Upper lobe of left lung (tissue), 6 donors: ENCODE measurements around the gene PDE11A. TPM values are rescaled to one million over a fixed set of nuclear protein-coding genes. Genes with fewer than 3 reads are reported as not detected.

Source experiments
- ATAC-seq, 2 donors: fragments of 200-7000 bp; cut with Tn5 transposase; one replicate each; pipeline ENCODE4 v1.9.1; 2022; ENCODE audit warnings: mild to moderate bottlenecking in 2 of 2, moderate library complexity in 2 of 2; ENCODE audit not compliant: low FRiP score in 2 of 2
- DNase-seq, 2 donors: peaks; one replicate each; pipeline ENCODE4 v3.0.0-alpha.2; 2019 to 2020
- H3K27ac ChIP-seq, 4 donors: fragments of 200-600 bp; sonication (generic); one replicate each; pipeline ENCODE4 v1.5.1; 2016 to 2019
- H3K27me3 ChIP-seq, 4 donors: fragments of 200-600 bp; sonication (generic); one replicate each; pipeline ENCODE4 v1.5.1; 2017 to 2019
- H3K36me3 ChIP-seq, 4 donors: fragments of 200-600 bp; sonication (generic); one replicate each; pipeline ENCODE4 v1.5.1; 2016 to 2019
- H3K4me1 ChIP-seq, 4 donors: fragments of 200-600 bp; sonication (generic); one replicate each; pipeline ENCODE4 v1.5.1; 2018 to 2019
- H3K4me3 ChIP-seq, 4 donors: fragments of 200-600 bp; sonication (generic); one replicate each; pipeline ENCODE4 v1.5.1; 2017 to 2019; ENCODE audit warnings: mild to moderate bottlenecking in 2 of 4, moderate library complexity in 1 of 4
- H3K9me3 ChIP-seq, 4 donors: fragments of 200-600 bp; sonication (generic); one replicate each; pipeline ENCODE4 v1.5.1; 2018 to 2019
- EP300 ChIP-seq, 4 donors: sonication (generic); formaldehyde crosslinking; IDR thresholded peaks; one replicate each; pipeline ENCODE4 v1.5.1; 2017; ENCODE audit warnings: antibody characterized with exemption in 4 of 4, control low read depth in 2 of 4
- POLR2A ChIP-seq, 4 donors: fragments of 450-650 bp; IDR thresholded peaks; one replicate each; pipeline ENCODE4 v1.5.1; 2016 to 2017; ENCODE audit warnings: antibody characterized with exemption in 4 of 4, mild to moderate bottlenecking in 2 of 4
- POLR2AphosphoS5 ChIP-seq, 2 donors: sonication (generic); formaldehyde crosslinking; IDR thresholded peaks; one replicate each; pipeline ENCODE4 v1.5.1; 2017; ENCODE audit warnings: antibody characterized with exemption in 2 of 2
- WGBS, 2 donors: methylation state at CpG; one replicate each; pipeline ENCODE4 v1.1.5; 2017 to 2018; 5-methylcytosine and 5-hydroxymethylcytosine counted together
- total RNA-seq, 6 donors: library from RNA; depleted of rRNA in 4 of 6; stranded (reverse); fragments of >200 nt in 4 of 6; gene quantifications; one replicate each; pipeline versions ENCODE4 v1.1.0 to v1.2.1, GENCODE V29; 2016 to 2021
- TF ChIP-seq, protein P1 (sequence below), 6 experiments: fragments of 450-650 bp in 4 of 6; fragments of 200-600 bp in 2 of 6; sonication (generic) in 2 of 6; IDR thresholded peaks; one replicate each; pipeline ENCODE4 v1.5.1; 2016 to 2019; ENCODE audit warnings: antibody characterized with exemption in 6 of 6
- donor health status: DM: no; HTN: no; CAD: no; lungs with moderate emphysema.
- donor health status: DM: no; HTN: yes; CAD: no; lungs with severe emphysema.

The PDE11A gene
- total RNA-seq, 6 donors from 2014 or later, result 0.03 to 0.57 (median 0.33) TPM; not detected in 3

DNA sequence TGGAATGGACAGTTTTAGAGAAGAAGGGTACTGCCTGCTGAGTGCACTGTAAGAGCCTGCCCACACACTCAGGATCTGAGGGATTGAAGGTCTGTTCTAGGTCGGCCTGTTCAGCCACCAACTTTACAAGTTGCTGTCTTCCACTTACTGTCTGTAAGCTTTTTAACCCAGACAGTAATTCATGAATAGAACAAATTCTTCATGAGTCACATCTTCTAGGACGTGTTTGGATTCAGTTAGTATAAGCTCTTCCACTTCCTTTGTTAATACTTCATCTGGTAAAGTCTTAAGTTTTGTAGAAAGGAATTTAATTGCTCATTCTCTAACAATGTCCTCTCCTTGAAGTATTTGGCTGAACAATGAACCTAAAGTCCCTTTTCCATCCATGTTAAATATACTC, 74.6 kb downstream of the PDE11A start:
- ATAC-seq, result no peak
- Histone ChIP-seq H3K4me3 (no peak overlapping the region), H3K27me3 (no peaks in the 10 kb centered on the region), H3K4me1 (no peaks in the 10 kb centered on the region), H3K36me3 (no peaks in the 10 kb centered on the region), H3K27ac (no peak overlapping the region), H3K9me3 (no peaks in the 10 kb centered on the region)
- 52 to 57% methylated on average over 2 of the region's 2 CpGs for WGBS, 2 donors
- TF ChIP-seq EP300 (IDR thresholded peaks at IDR 0.05) (no peak), POLR2AphosphoS5 (IDR thresholded peaks at IDR 0.05) (no peak), POLR2A (IDR thresholded peaks at IDR 0.05) (no peak)
- TF ChIP-seq, protein P1, sequence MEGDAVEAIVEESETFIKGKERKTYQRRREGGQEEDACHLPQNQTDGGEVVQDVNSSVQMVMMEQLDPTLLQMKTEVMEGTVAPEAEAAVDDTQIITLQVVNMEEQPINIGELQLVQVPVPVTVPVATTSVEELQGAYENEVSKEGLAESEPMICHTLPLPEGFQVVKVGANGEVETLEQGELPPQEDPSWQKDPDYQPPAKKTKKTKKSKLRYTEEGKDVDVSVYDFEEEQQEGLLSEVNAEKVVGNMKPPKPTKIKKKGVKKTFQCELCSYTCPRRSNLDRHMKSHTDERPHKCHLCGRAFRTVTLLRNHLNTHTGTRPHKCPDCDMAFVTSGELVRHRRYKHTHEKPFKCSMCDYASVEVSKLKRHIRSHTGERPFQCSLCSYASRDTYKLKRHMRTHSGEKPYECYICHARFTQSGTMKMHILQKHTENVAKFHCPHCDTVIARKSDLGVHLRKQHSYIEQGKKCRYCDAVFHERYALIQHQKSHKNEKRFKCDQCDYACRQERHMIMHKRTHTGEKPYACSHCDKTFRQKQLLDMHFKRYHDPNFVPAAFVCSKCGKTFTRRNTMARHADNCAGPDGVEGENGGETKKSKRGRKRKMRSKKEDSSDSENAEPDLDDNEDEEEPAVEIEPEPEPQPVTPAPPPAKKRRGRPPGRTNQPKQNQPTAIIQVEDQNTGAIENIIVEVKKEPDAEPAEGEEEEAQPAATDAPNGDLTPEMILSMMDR (IDR thresholded peaks at IDR 0.05), result no peak
- DNase-seq, result no peak

DNA sequence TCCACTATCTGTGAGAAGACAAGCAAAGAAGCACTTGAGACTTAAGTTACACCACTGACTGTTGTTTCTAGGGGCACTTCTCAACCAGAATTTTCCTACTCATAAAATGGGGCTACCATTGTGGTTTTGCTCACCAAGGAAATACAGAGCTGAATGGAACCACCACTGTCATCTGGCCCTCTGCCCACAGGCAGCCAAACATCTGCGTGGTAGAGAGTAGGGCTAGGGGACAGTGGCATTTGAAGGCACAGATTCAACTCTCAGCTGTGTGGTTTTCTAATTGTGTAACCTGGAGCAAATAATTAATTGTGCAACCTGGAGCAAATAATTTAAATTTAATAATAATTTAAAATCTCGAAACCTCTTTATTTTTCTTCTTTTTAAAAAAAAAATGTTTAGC, 79.6 kb downstream of the PDE11A start:
- Histone ChIP-seq H3K4me3 (no peak overlapping the region), H3K36me3 (no peaks in the 10 kb centered on the region), H3K27me3 (no peaks in the 10 kb centered on the region), H3K9me3 (no peaks in the 10 kb centered on the region), H3K4me1 (no peaks in the 10 kb centered on the region), H3K27ac (no peak overlapping the region)
- no peak for TF ChIP-seq POLR2A (IDR thresholded peaks at IDR 0.05)
- no peak for TF ChIP-seq EP300 (IDR thresholded peaks at IDR 0.05)
- TF ChIP-seq, protein P1 (IDR thresholded peaks at IDR 0.05), result no peak
- no peak for TF ChIP-seq POLR2AphosphoS5 (IDR thresholded peaks at IDR 0.05)
- DNase-seq, result no peak
- WGBS, 2 donors, result 78 to 82% methylated on average over 2 of the region's 2 CpGs
- no peak for ATAC-seq

DNA sequence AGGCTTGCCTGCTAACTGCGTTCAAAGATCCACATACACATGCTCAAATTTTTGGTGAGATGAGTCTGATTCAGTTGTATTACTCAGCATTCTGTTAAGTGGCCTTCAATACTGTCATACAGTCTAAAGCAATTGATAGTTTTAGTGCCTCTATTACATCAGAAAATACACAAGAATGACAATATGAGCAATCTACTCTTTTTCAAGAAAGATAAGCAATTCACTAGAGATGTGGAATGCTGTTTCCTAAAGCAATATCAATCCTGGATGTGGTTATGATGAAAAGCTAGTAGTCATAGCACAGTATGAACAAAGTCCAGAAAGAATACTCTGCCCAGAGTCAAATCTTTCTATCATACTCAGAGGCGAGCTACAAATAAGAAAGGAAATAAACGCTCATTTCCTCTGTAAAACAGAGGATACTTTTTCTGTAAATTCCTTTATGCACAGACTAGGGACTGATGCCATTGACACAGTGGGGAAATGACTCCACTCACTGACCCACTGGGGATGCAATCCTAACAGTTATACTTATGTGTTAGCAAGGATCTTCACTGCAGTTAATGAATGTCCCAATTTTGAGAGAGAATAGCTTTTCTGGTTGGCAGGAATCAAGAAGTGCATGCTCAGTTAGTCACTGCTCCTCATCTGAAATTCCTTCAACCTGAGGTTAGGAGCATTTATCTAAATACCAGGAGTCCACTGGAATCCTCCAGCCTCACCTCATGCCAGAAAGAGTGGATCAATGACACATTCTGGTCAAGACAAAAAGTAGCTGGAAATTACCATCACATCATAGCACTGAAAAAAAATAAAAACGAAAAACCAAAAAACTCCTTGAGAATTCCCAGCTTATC, 83.3 kb downstream of the PDE11A start:
- no peak for TF ChIP-seq POLR2A (IDR thresholded peaks at IDR 0.05)
- TF ChIP-seq, protein P1 (IDR thresholded peaks at IDR 0.05), result no peak
- TF ChIP-seq EP300 (IDR thresholded peaks at IDR 0.05), result no peak
- TF ChIP-seq POLR2AphosphoS5 (IDR thresholded peaks at IDR 0.05), result no peak
- ATAC-seq (no peak), DNase-seq (no peak)
- Histone ChIP-seq H3K4me1 (no peaks in the 10 kb centered on the region), H3K9me3 (no peaks in the 10 kb centered on the region), H3K27me3 (no peaks in the 10 kb centered on the region), H3K27ac (no peak overlapping the region), H3K4me3 (no peak overlapping the region), H3K36me3 (no peaks in the 10 kb centered on the region)
- WGBS, 2 donors, result 73 to 84% methylated on average over 4 of the region's 4 CpGs

DNA sequence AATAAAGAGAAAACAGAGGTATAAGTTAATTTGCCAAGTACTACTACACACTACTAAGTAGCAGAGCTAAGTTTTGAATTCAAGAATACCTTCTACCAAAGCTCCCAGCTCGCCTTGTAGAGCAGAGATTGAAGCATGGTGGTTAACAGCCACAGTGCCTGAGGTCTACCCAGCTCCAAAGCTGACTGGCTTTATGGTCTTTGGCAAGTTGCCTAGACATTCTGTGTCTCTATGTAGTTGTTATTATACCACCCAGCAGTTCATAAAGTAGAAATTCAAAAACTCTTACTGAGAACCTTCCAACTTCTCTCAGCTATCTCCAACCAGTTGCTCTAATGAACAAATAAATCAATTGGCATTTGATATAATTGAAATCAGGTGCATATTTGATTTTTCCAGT, 87.8 kb downstream of the PDE11A start:
- no peaks in the 10 kb centered on the region for H3K4me1 ChIP-seq
- no peaks in the 10 kb centered on the region for H3K27me3 ChIP-seq
- no peak overlapping the region for H3K27ac ChIP-seq
- H3K9me3 ChIP-seq, result no peaks in the 10 kb centered on the region
- H3K4me3 ChIP-seq, result no peak overlapping the region
- ATAC-seq, result no peak
- TF ChIP-seq, protein P1 (IDR thresholded peaks at IDR 0.05), result no peak
- TF ChIP-seq POLR2A (IDR thresholded peaks at IDR 0.05), result no peak
- no peak for TF ChIP-seq POLR2AphosphoS5 (IDR thresholded peaks at IDR 0.05)
- no peak for TF ChIP-seq EP300 (IDR thresholded peaks at IDR 0.05)
- H3K36me3 ChIP-seq, result no peaks in the 10 kb centered on the region
- DNase-seq, result no peak
- WGBS, 2 donors, result 39 to 42% methylated on average over 1 of the region's 1 CpG
